NCI-H460 (cell line): Measurements from ENCODE around the gene RNF187. TPM values are rescaled to one million over a fixed set of nuclear protein-coding genes. Genes with fewer than 3 reads are reported as not detected.
A peak's percentile ranks its signal among the peaks of the same experiment; 100 is the strongest.
"Not testable (repeated sequence)": the region's sequence is repeated elsewhere in the genome, so short reads cannot be mapped to it uniquely, and the experiment has no call there.

ENCODE experiments used
- DNase-seq: peaks from one replicate; pipeline ENCODE4 v3.0.0-alpha.2; 2016; ENCODE audit warnings: low read depth; ENCODE audit errors: extremely low read depth
- total RNA-seq: library from RNA; depleted of rRNA; stranded (reverse); fragments of >200 nt; shearing (Covaris generic); gene quantifications from 2 replicates; pipeline ENCODE4 v1.2.3, GENCODE V29; 2014

RNF187 gene
- total RNA-seq, 1 experiment from 2014 or later: 146 TPM

- no peak for DNase-seq
These were observed 3.4 kb upstream of the RNF187 start for GRCh38 chr1:228483789-228484188.

- DNase-seq: peak; percentile 79
These were observed 416 bp upstream of the RNF187 start for GRCh38 chr1:228486596-228487335.

- DNase-seq: no peak
These were observed 1.1 kb downstream of the RNF187 start for GRCh38 chr1:228488125-228488817.

GRCh38 chr1:228488818-228489674 lies 1.9 kb downstream of the RNF187 start:
- no peak for DNase-seq

- DNase-seq: peak; percentile 76
These were observed 3.2 kb downstream of the RNF187 start for GRCh38 chr1:228490120-228491078.

GRCh38 chr1:228493141-228494043 lies 6.2 kb downstream of the RNF187 start:
- no peak for DNase-seq

- DNase-seq: no peak
These were observed 6.8 kb downstream of the RNF187 start for GRCh38 chr1:228494044-228494353.

GRCh38 chr1:228494391-228494790 lies 7.2 kb downstream of the RNF187 start:
- DNase-seq: no peak

GRCh38 chr1:228494970-228495853 lies 8.0 kb downstream of the RNF187 start:
- no peak for DNase-seq

GRCh38 chr1:228496084-228496483 lies 8.9 kb downstream of the RNF187 start:
- no peak for DNase-seq

- no peak for DNase-seq
These were observed 9.3 kb downstream of the RNF187 start for GRCh38 chr1:228496494-228496893.

- DNase-seq: no peak
These were observed 10.0 kb downstream of the RNF187 start for GRCh38 chr1:228497206-228497605.

GRCh38 chr1:228497817-228498216 lies 10.6 kb downstream of the RNF187 start:
- DNase-seq: no peak

GRCh38 chr1:228500143-228500734 lies 13.1 kb downstream of the RNF187 start:
- DNase-seq: no peak

GRCh38 chr1:228500901-228501871 lies 14.0 kb downstream of the RNF187 start:
- peak; percentile 80 for DNase-seq

GRCh38 chr1:228502522-228502921 lies 15.3 kb downstream of the RNF187 start:
- DNase-seq: no peak

GRCh38 chr1:228505944-228506343 lies 18.8 kb downstream of the RNF187 start:
- DNase-seq: not testable (repeated sequence)
